ENCODE measurements around the gene METRNL. TPM values are rescaled to one million over a fixed set of nuclear protein-coding genes. Genes with fewer than 3 reads are reported as not detected.

Gene METRNL
- total and polyA plus RNA-seq, 5 experiments from 2014 or later, result 0.42 to 4.8 (median 4.1) TPM

DNA sequence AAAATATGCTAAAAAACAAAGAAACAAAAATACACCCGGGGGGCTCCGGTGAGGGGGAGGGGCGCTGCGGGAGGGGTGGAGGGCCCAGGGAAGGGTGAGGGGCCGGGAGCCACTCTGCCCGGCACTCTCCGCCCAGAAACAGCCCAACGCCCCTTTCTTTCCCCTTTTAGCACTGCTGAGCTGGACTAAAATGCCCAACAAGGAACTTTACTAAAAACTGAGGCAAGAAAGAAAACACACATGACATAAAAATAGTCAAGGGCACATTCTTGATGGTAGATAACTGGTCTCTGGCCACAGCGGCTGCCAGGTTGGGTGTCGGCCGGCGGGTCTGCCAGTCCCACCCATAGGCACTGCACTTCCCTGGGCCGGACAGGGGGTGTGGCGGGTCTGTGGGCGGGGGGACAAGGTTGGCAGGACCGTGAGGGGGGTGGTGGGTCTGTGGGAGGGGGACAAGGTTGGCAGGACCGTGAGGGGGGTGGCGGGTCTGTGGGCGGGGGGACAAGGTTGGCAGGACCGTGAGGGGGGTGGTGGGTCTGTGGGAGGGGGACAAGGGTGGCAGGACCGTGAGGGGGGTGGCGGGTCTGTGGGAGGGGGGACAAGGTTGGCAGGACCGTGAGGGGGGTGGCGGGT, 20.9 kb downstream of the METRNL start:
- Mint-ChIP-seq H3K9me3 (no peaks in the 10 kb centered on the region), H3K27ac (no peak overlapping the region), H3K4me1 (peaks cover 2 to 26% (median 15%) of the 10 kb centered on the region in 4 donors), H3K36me3 (no peaks in the 10 kb centered on the region), H3K4me3 (peak overlapping the region in 4 of 10 donors; percentile 40 to 62 (median 52)), H3K27me3 (peaks cover 0 to 26% (median 7%) of the 10 kb centered on the region in 5 donors)
- POLR2A ChIA-PET, result no interaction called here
- ATAC-seq (no peak), DNase-seq (no peak)

DNA sequence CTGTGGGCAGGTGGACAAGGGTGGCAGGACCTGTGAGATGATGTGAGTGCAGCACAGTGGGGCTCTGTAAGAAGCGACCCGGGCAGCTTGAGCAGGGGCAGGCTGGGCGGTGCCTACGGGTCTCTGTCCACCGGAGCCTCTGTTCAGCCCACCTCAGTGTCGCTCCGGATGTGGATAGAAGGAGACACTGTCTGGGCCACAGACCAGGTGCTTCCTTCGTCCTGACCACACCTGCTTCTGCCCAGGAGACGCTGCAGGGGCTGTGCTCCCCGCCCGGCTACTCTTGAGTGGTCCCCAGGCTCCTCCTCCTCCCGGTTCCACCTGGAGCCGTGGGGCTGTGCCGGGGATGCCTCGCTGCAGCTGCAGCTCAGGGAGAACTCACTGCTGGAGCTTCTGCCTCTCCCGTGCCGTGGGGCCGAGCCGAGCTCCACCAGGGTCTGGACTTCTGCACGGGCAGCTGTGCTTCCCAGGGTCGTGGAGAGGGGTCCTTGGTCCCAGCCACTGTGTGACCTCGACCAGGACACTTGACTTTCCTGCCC, 21.5 kb downstream of the METRNL start:
- peaks cover 0 to 26% (median 7%) of the 10 kb centered on the region in 5 donors for H3K27me3 Mint-ChIP-seq
- no peaks in the 10 kb centered on the region for H3K36me3 Mint-ChIP-seq
- ATAC-seq (peak; percentile 38 to 60), DNase-seq (no peak)
- POLR2A ChIA-PET, result no interaction called here
- peaks cover 2 to 26% (median 15%) of the 10 kb centered on the region in 4 donors for H3K4me1 Mint-ChIP-seq
- peak overlapping the region in 2 of 10 donors; percentile 22 to 53 for H3K4me3 Mint-ChIP-seq
- no peak overlapping the region for H3K27ac Mint-ChIP-seq
- no peaks in the 10 kb centered on the region for H3K9me3 Mint-ChIP-seq

DNA sequence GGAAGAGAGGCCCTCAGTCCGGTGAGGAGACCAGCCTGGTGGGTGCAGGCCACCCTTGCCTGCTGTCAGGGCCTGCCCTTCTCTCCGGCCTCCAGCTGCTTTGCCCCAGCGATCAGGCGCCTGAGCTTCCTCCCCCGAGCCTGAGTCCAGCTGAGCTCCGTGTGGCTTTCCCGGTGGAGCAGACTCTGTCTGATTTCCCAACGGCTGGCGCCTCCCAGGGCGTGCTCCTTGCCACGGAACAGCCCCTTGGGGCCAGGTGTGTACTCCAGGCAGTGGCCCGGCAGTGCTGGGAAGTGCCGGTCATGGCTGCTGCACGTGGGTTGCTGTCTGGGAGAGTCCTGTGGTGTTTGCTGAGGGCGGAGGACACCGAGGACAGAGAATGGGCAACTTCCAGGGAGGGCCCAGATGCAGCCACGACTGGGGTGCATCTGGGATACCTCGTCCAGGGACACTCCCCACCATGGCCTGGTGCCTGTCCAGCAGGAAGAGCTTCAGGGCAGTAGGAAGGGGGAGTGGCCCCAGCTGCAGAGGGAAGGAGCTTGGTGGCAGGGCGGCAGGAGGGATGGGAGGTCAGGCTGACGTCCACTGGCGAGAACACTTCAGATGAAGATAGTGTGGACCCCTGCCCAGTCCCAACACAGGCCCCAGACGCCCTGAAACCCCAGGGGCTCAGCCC, 22.5 kb downstream of the METRNL start:
- Mint-ChIP-seq H3K27me3 (peaks cover 2 to 28% (median 7%) of the 10 kb centered on the region in 5 donors), H3K4me1 (peaks cover 2 to 26% (median 15%) of the 10 kb centered on the region in 4 donors), H3K4me3 (no peak overlapping the region), H3K36me3 (no peaks in the 10 kb centered on the region), H3K27ac (no peak overlapping the region), H3K9me3 (no peaks in the 10 kb centered on the region)
- DNase-seq, result no peak
- no peak for ATAC-seq
- POLR2A ChIA-PET, result no interaction called here

DNA sequence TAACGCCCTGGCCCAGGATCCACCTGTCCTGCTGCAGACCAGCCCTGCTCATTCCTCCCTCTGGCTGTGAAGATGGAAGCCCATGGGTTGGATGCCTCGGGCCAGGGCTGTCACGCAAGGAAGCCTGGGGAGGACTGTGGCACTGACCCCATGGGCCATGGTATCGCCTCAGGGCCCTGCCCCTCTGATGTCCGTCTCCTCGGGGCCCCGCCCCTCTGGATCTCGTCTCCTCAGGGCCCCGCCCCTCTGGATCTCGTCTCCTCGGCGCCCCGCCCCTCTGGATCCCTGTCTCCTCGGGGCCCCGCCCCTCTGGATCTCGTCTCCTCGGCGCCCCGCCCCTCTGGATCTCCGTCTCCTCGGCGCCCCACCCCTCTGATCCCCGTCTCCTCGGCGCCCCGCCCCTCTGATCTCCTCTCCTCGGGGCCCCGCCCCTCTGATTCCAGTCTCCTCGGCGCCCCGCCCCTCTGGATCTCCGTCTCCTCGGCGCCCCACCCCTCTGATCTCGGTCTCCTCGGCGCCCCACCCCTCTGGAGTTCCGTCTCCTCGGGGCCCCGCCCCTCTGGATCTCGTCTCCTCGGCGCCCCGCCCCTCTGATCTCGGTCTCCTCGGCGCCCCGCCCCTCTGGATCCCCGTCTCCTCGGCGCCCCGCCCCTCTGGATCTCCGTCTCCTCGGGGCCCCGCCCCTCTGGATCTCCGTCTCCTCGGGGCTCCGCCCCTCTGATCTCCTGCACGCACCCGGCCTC, 24.0 kb downstream of the METRNL start:
- DNase-seq (no peak), ATAC-seq (no peak)
- peak overlapping the region in 3 of 10 donors; percentile 37 to 67 (median 45) for H3K4me3 Mint-ChIP-seq
- POLR2A ChIA-PET, result no interaction called here
- H3K9me3 Mint-ChIP-seq, result no peaks in the 10 kb centered on the region
- H3K27ac Mint-ChIP-seq, result no peak overlapping the region
- peaks cover 2 to 34% (median 10%) of the 10 kb centered on the region in 5 donors for H3K27me3 Mint-ChIP-seq
- peaks cover 4 to 26% (median 15%) of the 10 kb centered on the region in 4 donors for H3K4me1 Mint-ChIP-seq
- H3K36me3 Mint-ChIP-seq, result no peaks in the 10 kb centered on the region

DNA sequence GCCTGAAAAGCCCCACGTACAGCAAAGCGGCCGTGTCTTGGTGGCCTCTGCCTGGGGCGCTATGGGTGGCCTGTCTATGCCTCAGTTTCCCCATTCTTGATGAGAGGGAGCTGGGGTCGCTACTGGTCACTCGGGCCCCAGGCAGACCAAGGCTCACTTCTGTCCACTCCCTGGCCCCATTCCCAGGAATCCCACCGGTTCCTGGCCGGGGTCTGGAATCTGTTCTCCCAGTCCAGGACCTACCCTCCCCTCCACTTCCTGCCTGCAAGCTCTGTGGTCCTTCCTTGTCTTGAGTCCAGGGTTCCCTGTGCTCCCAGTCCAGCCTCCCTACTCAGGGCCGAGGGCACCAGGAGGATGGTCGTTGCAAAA, 24.5 kb downstream of the METRNL start:
- DNase-seq (no peak), ATAC-seq (no peak)
- peak overlapping the region in 4 of 10 donors; percentile 7 to 67 (median 41) for H3K4me3 Mint-ChIP-seq
- POLR2A ChIA-PET, result no interaction called here
- H3K9me3 Mint-ChIP-seq, result no peaks in the 10 kb centered on the region
- peaks cover 4 to 26% (median 15%) of the 10 kb centered on the region in 4 donors for H3K4me1 Mint-ChIP-seq
- peak overlapping the region in 1 of 10 donors; percentile 52 for H3K27ac Mint-ChIP-seq
- H3K27me3 Mint-ChIP-seq, result peaks cover 6 to 39% (median 10%) of the 10 kb centered on the region in 5 donors
- H3K36me3 Mint-ChIP-seq, result no peaks in the 10 kb centered on the region

DNA sequence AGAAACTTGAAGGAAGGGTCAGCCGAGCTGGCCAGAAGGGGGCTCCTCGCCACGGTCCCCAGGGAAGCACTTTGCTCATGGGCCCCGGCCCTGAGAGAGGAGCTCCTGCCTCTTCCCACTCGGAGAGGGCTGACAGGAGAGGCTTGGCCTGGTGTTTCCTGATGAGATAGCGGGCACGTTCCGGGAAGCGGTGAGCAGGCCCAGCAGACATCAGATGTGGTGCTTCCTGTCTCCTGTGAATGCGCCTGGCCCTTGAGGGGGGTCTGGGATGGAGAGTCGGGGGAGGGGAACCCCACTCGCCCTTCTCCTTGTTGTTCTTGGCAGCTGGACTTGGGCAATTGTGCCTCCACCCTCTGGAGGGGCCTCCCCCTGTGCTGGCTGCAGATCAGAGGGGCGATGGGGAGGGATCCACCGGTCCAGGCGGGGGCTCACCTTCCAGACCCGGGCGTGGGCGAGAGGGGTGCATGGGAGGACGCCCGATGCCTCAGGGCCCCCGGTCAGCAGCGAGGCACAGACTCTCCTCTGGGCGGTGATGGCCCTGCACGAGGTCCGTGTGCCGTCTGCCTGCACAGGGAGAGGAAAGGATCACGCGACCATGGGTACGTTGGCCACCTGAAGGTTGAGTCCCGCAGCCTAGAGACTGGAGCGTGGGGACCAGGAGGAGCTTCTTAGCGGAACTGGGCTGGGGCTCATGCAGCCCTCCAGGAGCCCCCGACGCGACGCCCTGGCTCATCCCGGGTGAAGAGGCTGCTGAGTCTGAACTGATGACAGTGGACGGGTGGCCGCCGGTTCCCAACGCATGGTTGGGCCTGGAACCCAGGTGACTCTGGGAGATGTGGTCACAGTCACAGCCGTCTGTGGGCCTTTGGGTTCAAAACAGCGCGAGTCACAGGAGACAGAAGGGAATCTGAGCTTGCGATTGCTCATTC, 25.4 kb downstream of the METRNL start:
- ATAC-seq (no peak), DNase-seq (no peak)
- peak overlapping the region in 1 of 10 donors; percentile 48 for H3K27ac Mint-ChIP-seq
- no peaks in the 10 kb centered on the region for H3K36me3 Mint-ChIP-seq
- H3K27me3 Mint-ChIP-seq, result peaks cover 6 to 43% (median 10%) of the 10 kb centered on the region in 5 donors
- H3K9me3 Mint-ChIP-seq, result no peaks in the 10 kb centered on the region
- POLR2A ChIA-PET, result no interaction called here
- H3K4me3 Mint-ChIP-seq, result peak overlapping the region in 2 of 10 donors; percentile 29 to 53
- H3K4me1 Mint-ChIP-seq, result peaks cover 2 to 21% (median 12%) of the 10 kb centered on the region in 4 donors

DNA sequence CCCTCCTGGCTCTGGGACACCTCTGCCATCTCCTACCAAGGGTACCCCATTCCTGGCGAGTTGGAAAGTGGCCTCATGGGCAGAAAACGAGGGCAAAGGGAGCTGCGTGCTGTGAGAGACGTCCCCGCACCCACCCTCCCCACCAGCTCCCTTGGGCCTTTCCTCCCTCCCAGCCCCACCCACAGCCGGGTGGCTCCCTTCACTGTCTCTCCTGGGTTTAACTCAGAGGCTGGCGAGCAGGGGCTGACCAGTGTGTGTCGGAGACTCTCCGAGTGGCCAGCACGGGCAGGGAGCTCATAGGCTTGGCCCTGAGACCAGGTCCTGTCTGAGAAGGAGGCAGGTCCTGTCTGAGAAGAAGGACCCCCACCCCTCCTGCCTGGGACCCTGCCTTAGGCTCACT, 26.1 kb downstream of the METRNL start:
- no peak overlapping the region for H3K27ac Mint-ChIP-seq
- H3K4me1 Mint-ChIP-seq, result peaks cover 2 to 15% (median 7%) of the 10 kb centered on the region in 4 donors
- H3K9me3 Mint-ChIP-seq, result no peaks in the 10 kb centered on the region
- H3K36me3 Mint-ChIP-seq, result no peaks in the 10 kb centered on the region
- POLR2A ChIA-PET, result no interaction called here
- peak overlapping the region in 1 of 10 donors; percentile 7 for H3K4me3 Mint-ChIP-seq
- no peak for DNase-seq
- peaks cover 4 to 43% (median 10%) of the 10 kb centered on the region in 5 donors for H3K27me3 Mint-ChIP-seq
- ATAC-seq, result no peak

DNA sequence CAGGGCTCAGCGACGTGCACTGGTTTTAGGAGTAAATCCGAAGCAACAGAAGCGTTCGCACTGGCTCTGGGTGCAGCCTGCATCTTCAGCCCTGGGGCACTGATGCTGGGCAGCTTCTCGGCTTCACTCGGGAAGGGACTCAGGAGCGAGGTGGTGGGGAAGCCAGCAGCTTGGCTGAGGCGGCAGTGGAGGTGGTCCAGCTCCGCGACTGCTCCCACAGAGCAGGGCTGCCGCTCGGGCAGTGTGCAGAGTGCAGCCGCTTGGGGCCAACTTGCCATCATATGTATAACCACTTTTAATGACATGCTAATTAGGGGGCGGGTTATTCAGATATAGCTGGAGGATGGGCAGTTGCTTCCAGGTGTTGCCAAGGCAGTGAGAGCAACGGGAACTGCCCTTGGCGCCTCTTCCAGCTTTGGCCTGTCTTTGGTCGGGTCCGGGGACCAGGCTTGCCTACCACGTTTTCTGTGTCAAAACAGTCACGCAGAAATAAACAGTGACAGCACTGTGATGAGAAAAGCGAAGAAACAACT, 26.7 kb downstream of the METRNL start:
- H3K27ac Mint-ChIP-seq, result peak overlapping the region in 2 of 10 donors; percentile 13 to 14
- H3K27me3 Mint-ChIP-seq, result peaks cover 7 to 41% (median 11%) of the 10 kb centered on the region in 5 donors
- no peaks in the 10 kb centered on the region for H3K9me3 Mint-ChIP-seq
- ATAC-seq (no peak), DNase-seq (no peak)
- no peaks in the 10 kb centered on the region for H3K36me3 Mint-ChIP-seq
- H3K4me3 Mint-ChIP-seq, result peak overlapping the region in 1 of 10 donors; percentile 7
- peaks cover 2 to 11% (median 6%) of the 10 kb centered on the region in 4 donors for H3K4me1 Mint-ChIP-seq
- POLR2A ChIA-PET, result no interaction called here

DNA sequence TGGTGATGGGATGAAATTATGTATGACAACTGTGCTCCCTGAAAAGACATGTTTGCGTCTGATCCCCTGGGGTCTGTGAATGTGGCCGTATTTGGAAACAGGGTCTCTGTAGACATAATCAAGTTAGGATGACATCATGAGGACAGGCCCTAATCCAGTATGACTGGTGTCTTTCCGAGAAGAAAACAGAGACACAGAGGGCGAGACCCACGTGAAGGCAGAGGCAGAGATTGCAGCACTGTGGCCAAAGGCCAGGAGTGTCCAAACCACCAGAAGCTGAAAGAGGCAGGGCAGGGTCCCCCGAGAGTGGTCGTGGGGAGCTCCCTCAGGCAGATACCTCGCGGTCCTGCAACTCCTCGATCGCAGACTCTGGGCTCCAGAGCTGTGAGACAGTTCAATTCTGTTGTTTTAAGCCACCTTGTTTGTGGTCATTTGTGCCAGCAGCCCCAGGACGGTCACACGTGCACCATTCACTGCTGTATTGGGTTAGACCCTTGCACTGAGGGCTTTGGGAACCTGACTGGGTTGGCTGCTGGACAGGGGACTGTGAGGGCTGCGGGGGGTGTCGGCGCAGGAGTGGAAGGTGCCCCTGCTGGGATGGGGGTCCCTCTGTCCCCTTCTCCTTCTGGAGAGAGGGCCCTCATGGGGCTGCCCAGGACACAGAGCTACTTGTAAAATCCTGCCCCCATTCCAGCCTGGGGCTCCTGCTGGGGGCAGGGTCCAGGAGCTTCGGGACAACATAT, 27.7 kb downstream of the METRNL start:
- no peak for DNase-seq
- Mint-ChIP-seq H3K4me1 (peaks cover 0 to 6% (median 3%) of the 10 kb centered on the region in 4 donors), H3K9me3 (no peaks in the 10 kb centered on the region), H3K27ac (peak overlapping the region in 2 of 10 donors; percentile 40 to 52), H3K4me3 (no peak overlapping the region), H3K36me3 (no peaks in the 10 kb centered on the region), H3K27me3 (peaks cover 7 to 36% (median 11%) of the 10 kb centered on the region in 5 donors)
- no peak for ATAC-seq
- POLR2A ChIA-PET, result no interaction called here

DNA sequence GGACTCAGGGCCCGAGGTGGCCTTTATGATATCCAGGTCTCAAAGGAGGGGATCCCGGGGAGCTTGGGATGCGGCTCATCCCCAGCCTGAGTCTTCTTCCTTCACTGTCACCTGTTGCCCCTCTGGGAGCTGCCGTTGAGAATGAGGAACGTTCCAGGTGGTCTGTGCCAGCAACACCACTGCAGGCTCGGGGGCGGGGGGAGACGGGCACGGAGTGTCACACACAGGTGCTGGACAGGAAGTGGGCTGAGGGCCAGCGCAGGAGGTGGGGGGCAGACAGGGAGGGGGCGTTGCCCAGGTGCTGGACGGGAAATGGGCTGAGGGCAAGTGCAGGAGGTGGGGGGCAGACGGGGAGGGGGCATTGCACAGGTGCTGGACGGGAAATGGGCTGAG, 28.2 kb downstream of the METRNL start:
- POLR2A ChIA-PET, result no interaction called here
- Mint-ChIP-seq H3K4me3 (no peak overlapping the region), H3K27me3 (peaks cover 7 to 36% (median 11%) of the 10 kb centered on the region in 5 donors), H3K27ac (no peak overlapping the region), H3K36me3 (no peaks in the 10 kb centered on the region), H3K9me3 (no peaks in the 10 kb centered on the region), H3K4me1 (peaks cover 0 to 6% (median 3%) of the 10 kb centered on the region in 4 donors)
- DNase-seq, result no peak
- no peak for ATAC-seq

DNA sequence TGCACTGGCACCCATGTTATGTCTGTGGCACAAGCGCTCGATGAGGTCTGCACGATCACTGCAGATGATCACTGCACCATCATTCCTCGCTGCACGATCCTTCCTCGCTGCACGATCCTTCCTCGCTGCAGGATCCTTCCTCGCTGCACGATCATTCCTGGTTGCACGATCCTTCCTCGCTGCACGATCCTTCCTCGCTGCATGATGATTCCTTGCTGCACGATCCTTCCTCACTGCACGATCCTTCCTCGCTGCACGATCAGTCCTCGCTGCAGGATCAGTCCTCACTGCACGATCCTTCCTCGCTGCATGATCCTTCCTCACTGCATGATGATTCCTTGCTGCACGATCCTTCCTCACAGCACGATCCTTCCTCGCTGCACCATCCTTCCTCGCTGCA, 29.3 kb downstream of the METRNL start:
- ATAC-seq, result no peak
- POLR2A ChIA-PET, result no interaction called here
- no peak for DNase-seq
- Mint-ChIP-seq H3K9me3 (no peaks in the 10 kb centered on the region), H3K27ac (no peak overlapping the region), H3K27me3 (peaks cover 7 to 36% (median 11%) of the 10 kb centered on the region in 5 donors), H3K4me1 (peaks cover 0 to 6% (median 3%) of the 10 kb centered on the region in 4 donors), H3K4me3 (no peak overlapping the region), H3K36me3 (no peaks in the 10 kb centered on the region)
